Activated T-helper 17 cell treated with anti-CD3 and anti-CD28 coated beads, Interleukin-2, amount 50 U/mL, for 72 hours (primary cell): Measurements from ENCODE around the gene SAMD11. TPM values are rescaled to one million over a fixed set of nuclear protein-coding genes. Genes with fewer than 3 reads are reported as not detected.
A peak's percentile ranks its signal among the peaks of the same experiment; 100 is the strongest.

Experiments
- ATAC-seq: fragments of 150-1000 bp; cut with Tn5 transposase; replicated peaks from 2 replicates; pipeline ENCODE4 v1.10.0; 2021; ENCODE audit warnings: mild to moderate bottlenecking, moderate library complexity
- H3K27ac Mint-ChIP-seq: one replicate; pipeline ENCODE4 v1.8.0; 2022; ENCODE audit warnings: mixed read lengths
- H3K27me3 Mint-ChIP-seq: one replicate; pipeline ENCODE4 v1.8.0; 2022; ENCODE audit warnings: mixed read lengths
- H3K36me3 Mint-ChIP-seq: one replicate; pipeline ENCODE4 v1.8.0; 2022; ENCODE audit warnings: low read depth, mild to moderate bottlenecking, mixed read lengths
- H3K4me1 Mint-ChIP-seq: one replicate; pipeline ENCODE4 v1.8.0; 2022; ENCODE audit warnings: mixed read lengths
- H3K4me3 Mint-ChIP-seq: one replicate; pipeline ENCODE4 v1.8.0; 2022; ENCODE audit warnings: mild to moderate bottlenecking, mixed read lengths
- H3K9me3 Mint-ChIP-seq: one replicate; pipeline ENCODE4 v1.8.0; 2022; ENCODE audit warnings: mixed read lengths
- total RNA-seq, 2 donors: library from RNA; stranded (reverse); gene quantifications; one replicate each; pipeline ENCODE4 v1.2.3, GENCODE V29; 2022

Gene SAMD11
- total RNA-seq, 2 donors from 2014 or later = not detected

- Mint-ChIP-seq H3K27ac (no peak overlapping the region), H3K27me3 (peaks cover 11% of the 10 kb centered on the region), H3K4me1 (no peaks in the 10 kb centered on the region), H3K4me3 (no peak overlapping the region), H3K36me3 (no peaks in the 10 kb centered on the region), H3K9me3 (no peaks in the 10 kb centered on the region)
- no peak for ATAC-seq
These were observed 7.9 kb downstream of the SAMD11 start for GRCh38 chr1:931380-932172.

- Mint-ChIP-seq H3K27me3 (peaks cover 8% of the 10 kb centered on the region), H3K4me3 (no peak overlapping the region), H3K27ac (no peak overlapping the region), H3K36me3 (no peaks in the 10 kb centered on the region), H3K9me3 (no peaks in the 10 kb centered on the region), H3K4me1 (no peaks in the 10 kb centered on the region)
- no peak for ATAC-seq
These were observed 8.4 kb downstream of the SAMD11 start for GRCh38 chr1:932173-932510.

GRCh38 chr1:932776-933602 is 9.3 kb downstream of the SAMD11 start:
- Mint-ChIP-seq H3K27me3 (peaks cover 11% of the 10 kb centered on the region), H3K4me1 (no peaks in the 10 kb centered on the region), H3K4me3 (no peak overlapping the region), H3K9me3 (no peaks in the 10 kb centered on the region), H3K36me3 (no peaks in the 10 kb centered on the region), H3K27ac (no peak overlapping the region)
- no peak for ATAC-seq

- H3K36me3 Mint-ChIP-seq = no peaks in the 10 kb centered on the region
- H3K27me3 Mint-ChIP-seq = peaks cover 11% of the 10 kb centered on the region
- ATAC-seq = no peak
- no peaks in the 10 kb centered on the region for H3K4me1 Mint-ChIP-seq
- no peaks in the 10 kb centered on the region for H3K9me3 Mint-ChIP-seq
- H3K27ac Mint-ChIP-seq = no peak overlapping the region
- no peak overlapping the region for H3K4me3 Mint-ChIP-seq
These were observed 9.8 kb downstream of the SAMD11 start for GRCh38 chr1:933603-933940.

GRCh38 chr1:934991-935750 is 11.4 kb downstream of the SAMD11 start:
- Mint-ChIP-seq H3K9me3 (no peaks in the 10 kb centered on the region), H3K4me1 (no peaks in the 10 kb centered on the region), H3K36me3 (no peaks in the 10 kb centered on the region), H3K27me3 (peaks cover 14% of the 10 kb centered on the region), H3K4me3 (no peak overlapping the region), H3K27ac (no peak overlapping the region)
- no peak for ATAC-seq

GRCh38 chr1:935751-936231 is 12.1 kb downstream of the SAMD11 start:
- Mint-ChIP-seq H3K4me3 (no peak overlapping the region), H3K27me3 (peaks cover 14% of the 10 kb centered on the region), H3K27ac (no peak overlapping the region), H3K9me3 (no peaks in the 10 kb centered on the region), H3K36me3 (no peaks in the 10 kb centered on the region), H3K4me1 (no peaks in the 10 kb centered on the region)
- ATAC-seq = no peak

GRCh38 chr1:936348-937264 is 12.9 kb downstream of the SAMD11 start:
- Mint-ChIP-seq H3K9me3 (no peaks in the 10 kb centered on the region), H3K27ac (no peak overlapping the region), H3K4me1 (no peaks in the 10 kb centered on the region), H3K4me3 (no peak overlapping the region), H3K36me3 (no peaks in the 10 kb centered on the region), H3K27me3 (peaks cover 15% of the 10 kb centered on the region)
- ATAC-seq = no peak

- no peaks in the 10 kb centered on the region for H3K36me3 Mint-ChIP-seq
- peaks cover 15% of the 10 kb centered on the region for H3K27me3 Mint-ChIP-seq
- H3K27ac Mint-ChIP-seq = no peak overlapping the region
- no peaks in the 10 kb centered on the region for H3K4me1 Mint-ChIP-seq
- ATAC-seq = no peak
- no peaks in the 10 kb centered on the region for H3K9me3 Mint-ChIP-seq
- H3K4me3 Mint-ChIP-seq = no peak overlapping the region
These were observed 13.8 kb downstream of the SAMD11 start for GRCh38 chr1:937521-937920.

- Mint-ChIP-seq H3K27me3 (peaks cover 15% of the 10 kb centered on the region), H3K4me1 (no peaks in the 10 kb centered on the region), H3K36me3 (peaks cover 3% of the 10 kb centered on the region), H3K27ac (no peak overlapping the region), H3K9me3 (no peaks in the 10 kb centered on the region), H3K4me3 (no peak overlapping the region)
- peak; percentile 60 for ATAC-seq
These were observed 14.5 kb downstream of the SAMD11 start for GRCh38 chr1:938088-938683.

- H3K4me1 Mint-ChIP-seq = no peaks in the 10 kb centered on the region
- ATAC-seq = no peak
- H3K36me3 Mint-ChIP-seq = peaks cover 8% of the 10 kb centered on the region
These were observed 15.2 kb downstream of the SAMD11 start for GRCh38 chr1:938711-939489.

GRCh38 chr1:939511-940106 is 15.9 kb downstream of the SAMD11 start:
- H3K27me3 Mint-ChIP-seq = peaks cover 15% of the 10 kb centered on the region
- H3K27ac Mint-ChIP-seq = no peak overlapping the region
- ATAC-seq = no peak
- H3K4me1 Mint-ChIP-seq = no peaks in the 10 kb centered on the region
- no peak overlapping the region for H3K4me3 Mint-ChIP-seq
- H3K36me3 Mint-ChIP-seq = peaks cover 15% of the 10 kb centered on the region
- no peaks in the 10 kb centered on the region for H3K9me3 Mint-ChIP-seq

More at GRCh38 chr1:938711-939489, 15.2 kb downstream of the SAMD11 start:
- Mint-ChIP-seq H3K4me3 (no peak overlapping the region), H3K27ac (no peak overlapping the region), H3K27me3 (peaks cover 15% of the 10 kb centered on the region), H3K9me3 (no peaks in the 10 kb centered on the region)

GRCh38 chr1:940107-941014 is 16.6 kb downstream of the SAMD11 start:
- Mint-ChIP-seq H3K36me3 (peaks cover 22% of the 10 kb centered on the region), H3K4me3 (peak overlapping the region; percentile 68), H3K4me1 (no peaks in the 10 kb centered on the region), H3K27me3 (peaks cover 9% of the 10 kb centered on the region), H3K27ac (no peak overlapping the region), H3K9me3 (no peaks in the 10 kb centered on the region)
- no peak for ATAC-seq
